ENCODE data around the gene SMIM29. TPM values are rescaled to one million over a fixed set of nuclear protein-coding genes. Genes with fewer than 3 reads are reported as not detected.

Gene SMIM29
- total RNA-seq, 1 experiment from 2014 or later, result 5.4 TPM

GRCh38 chr6:34278833-34279232 is 30.0 kb upstream of the SMIM29 start:
- no peak overlapping the region for H3K9ac ChIP-seq (ENCODE audit: extremely low read depth, insufficient read length, low read length)
- peaks cover 0 to 7% of the 10 kb centered on the region in 2 experiments; a peak in 2 of 4 replicates for H3K4me1 Mint-ChIP-seq
- no peak overlapping the region for H2AK5ac ChIP-seq (ENCODE audit: insufficient read length, low read length)
- no peak overlapping the region for H4K91ac ChIP-seq (ENCODE audit: insufficient read length, low read depth, low read length)
- no peaks in the 10 kb centered on the region; the same call in 1 of the 2 replicates for H3K27me3 Mint-ChIP-seq (ENCODE audit: low read depth)
- H2BK5ac ChIP-seq (ENCODE audit: insufficient read length, low read length), result no peak overlapping the region
- no peaks in the 10 kb centered on the region for H3K23me2 ChIP-seq (ENCODE audit: insufficient read length, low read depth, low read length, poor library complexity, severe bottlenecking)
- H3K4me1 ChIP-seq (ENCODE audit: insufficient read depth, low read length), result no peaks in the 10 kb centered on the region
- peaks cover 0 to 8% (median 4%) of the 10 kb centered on the region in 3 experiments; a peak in 3 of 7 replicates for H3K36me3 Mint-ChIP-seq (ENCODE audit: insufficient read depth in 1 of 3, low read depth in 3 of 3)
- H4K5ac ChIP-seq (ENCODE audit: insufficient read length, low read depth, low read length), result no peak overlapping the region
- TF ChIP-seq CTCF (conservative IDR thresholded peaks at IDR 0.05), result no peak
- H3K56ac ChIP-seq (ENCODE audit: insufficient read length, low read depth, low read length), result no peak overlapping the region
- H3K4me3 Mint-ChIP-seq, result no peak overlapping the region
- WGBS (ENCODE audit: extremely low coverage, insufficient read length, low lambda C conversion rate), result no CpG with 5 or more reads among the region's 5 CpGs
- H3K79me2 ChIP-seq (ENCODE audit: insufficient read depth, low read length), result no peaks in the 10 kb centered on the region
- no peaks in the 10 kb centered on the region for H3K79me1 ChIP-seq (ENCODE audit: insufficient read depth, low read depth, low read length, poor library complexity, severe bottlenecking)
- H2BK120ac ChIP-seq (ENCODE audit: low read depth, low read length, poor library complexity, severe bottlenecking), result no peak overlapping the region
- no peak overlapping the region for H3T11ph ChIP-seq (ENCODE audit: low read length)
- H3K14ac ChIP-seq (ENCODE audit: insufficient read depth, low read length), result no peak overlapping the region
- H4K8ac ChIP-seq (replicated peaks; ENCODE audit: insufficient read length, low read depth, low read length), result no peak overlapping the region
- no peak overlapping the region for H3K4me2 ChIP-seq (ENCODE audit: insufficient read depth, insufficient read length, low read length)
- H2BK15ac ChIP-seq (ENCODE audit: low read depth, low read length), result no peak overlapping the region
- no peak overlapping the region for H3K4ac ChIP-seq (ENCODE audit: low read depth, low read length)
- H3K27me3 ChIP-seq (ENCODE audit: insufficient read depth, low read length), result no peaks in the 10 kb centered on the region
- H4K20me1 ChIP-seq (ENCODE audit: control insufficient read depth, insufficient read depth, insufficient read length), result no peaks in the 10 kb centered on the region
- no peak overlapping the region for H3K23ac ChIP-seq (ENCODE audit: insufficient read length, low read depth, low read length)
- no peak overlapping the region for H3K27ac ChIP-seq (ENCODE audit: insufficient read length, low read depth, low read length)
- no peak overlapping the region for H3K18ac ChIP-seq (ENCODE audit: insufficient read length, low read depth, low read length)
- H3K9me3 Mint-ChIP-seq, result no peaks in the 10 kb centered on the region
- no peaks in the 10 kb centered on the region for H3K9me3 ChIP-seq (ENCODE audit: control insufficient read depth, low read depth, low read length)
- no peak overlapping the region for H2BK12ac ChIP-seq (ENCODE audit: insufficient read length, low read depth, low read length)
- H2AFZ ChIP-seq (ENCODE audit: low read length), result no peak overlapping the region
- no peak for DNase-seq
- no peak overlapping the region for H3K27ac Mint-ChIP-seq
- no peak overlapping the region for H2BK20ac ChIP-seq (ENCODE audit: low read depth, low read length, poor library complexity, severe bottlenecking)
